K562 treated with DMSO at 1 percent for 12 hours (cell line): ENCODE data around the gene SYVN1. TPM values are rescaled to one million over a fixed set of nuclear protein-coding genes. Genes with fewer than 3 reads are reported as not detected.

ENCODE experiments used
- total RNA-seq: library from RNA; unstranded; fragments of 300-600 nt; gene quantifications from 2 replicates; pipeline ENCODE4 v1.2.3, GENCODE V29; 2022; ENCODE audit not compliant: insufficient read depth

Gene SYVN1
- 30.5 and 61.8 TPM in 2 replicates for total RNA-seq

DNA sequence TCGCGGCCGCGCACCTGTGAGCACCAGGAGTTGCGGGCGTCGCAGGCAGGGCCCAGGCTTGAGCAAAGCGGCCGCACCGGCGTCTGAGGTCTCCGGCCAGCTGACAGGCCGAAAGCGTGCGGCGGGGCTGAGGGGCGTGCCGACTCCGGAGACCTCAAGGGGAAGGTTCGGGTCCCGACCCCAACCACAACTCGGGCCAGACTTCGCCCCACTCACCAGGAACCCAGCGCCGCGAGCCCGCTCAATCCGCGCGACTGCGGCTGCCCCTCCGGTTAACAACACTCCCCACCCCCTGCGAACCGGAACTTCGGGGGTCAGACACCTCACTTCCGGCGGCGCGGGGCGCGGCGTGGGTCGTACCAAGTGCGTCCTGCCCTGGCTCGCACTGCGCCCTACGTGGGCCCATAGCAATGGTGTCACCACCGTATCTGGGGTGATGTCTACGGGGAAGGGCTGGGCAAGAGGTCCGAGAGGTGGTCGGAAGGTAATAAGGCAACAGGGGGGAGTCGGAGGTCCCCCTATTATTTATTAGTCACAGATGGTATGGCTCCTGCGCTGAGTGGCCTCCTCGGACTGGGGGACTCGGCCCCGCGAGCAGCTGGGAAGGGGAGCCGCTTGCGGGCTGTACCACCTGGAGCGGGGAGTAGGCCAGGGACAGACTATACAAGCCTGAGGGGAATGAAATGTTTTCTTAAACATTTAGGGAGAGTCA is at the start of gene SYVN1:
TSS of gene SYVN1 (minus strand) at position 280 of the 712 bp plus-strand sequence. CDS start 918 bp downstream, outside the sequence.

DNA sequence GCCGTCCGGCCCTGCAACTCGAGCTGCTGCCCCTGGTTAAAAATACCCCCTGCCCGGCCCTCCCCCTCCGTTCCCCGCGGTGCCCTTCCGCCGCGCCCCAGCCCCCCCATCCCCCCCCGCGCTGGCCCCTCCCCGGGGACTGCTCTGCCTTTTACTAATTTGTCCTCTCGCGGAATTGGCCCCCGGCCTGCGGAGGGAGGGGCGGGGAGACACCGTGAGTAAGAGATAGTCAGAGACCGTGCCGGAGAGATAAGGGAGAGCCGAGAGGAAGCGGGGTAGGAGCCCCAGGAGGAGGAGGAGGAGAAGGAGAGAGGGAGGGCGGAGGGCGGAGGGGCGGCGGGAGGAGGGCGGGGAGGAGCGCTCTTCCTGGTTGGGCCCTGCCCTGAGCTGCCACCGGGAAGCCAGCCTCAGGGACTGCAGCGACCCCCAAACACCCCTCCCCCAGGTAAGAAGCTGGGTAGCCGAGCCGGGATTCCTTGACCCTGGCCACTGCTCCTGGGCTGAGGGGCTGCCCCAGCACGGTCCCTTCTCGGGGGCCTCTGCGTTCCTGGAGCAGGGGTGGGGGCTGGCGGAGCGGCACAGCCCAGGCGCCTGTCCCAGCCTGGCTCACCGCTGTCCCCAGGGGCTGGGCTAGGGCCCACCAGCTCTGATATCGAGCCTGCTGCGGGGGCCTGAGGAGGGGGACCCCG is 47.4 kb upstream of the SYVN1 start, which contains the start of gene CAPN1:
TSS of gene CAPN1 (plus strand) at position 360 of the 689 bp plus-strand sequence. CDS start 774 bp downstream, outside the sequence.

DNA sequence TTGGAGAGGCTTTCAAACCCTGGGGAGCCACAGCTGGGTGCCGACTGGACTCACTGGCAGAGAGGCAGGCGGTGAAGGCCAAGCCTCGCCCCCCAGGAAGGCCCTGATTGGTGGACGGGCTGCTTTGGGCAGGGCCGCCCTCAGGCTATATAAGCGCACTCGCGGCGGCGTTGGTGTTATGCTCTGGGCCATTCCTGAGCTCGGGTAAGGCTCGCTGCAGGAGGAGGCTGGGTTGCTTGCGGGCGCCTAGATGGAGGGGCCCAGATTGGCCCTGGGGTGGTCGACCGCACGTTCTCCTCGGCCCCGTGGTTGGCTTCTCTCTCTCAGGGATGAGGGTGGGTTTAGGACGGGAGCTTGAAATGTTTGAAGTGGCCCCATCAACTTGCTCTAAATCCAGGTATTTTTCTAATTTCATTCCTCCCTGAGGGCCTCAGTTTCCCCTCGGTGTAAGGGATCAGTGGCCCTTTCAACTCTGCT is 35.8 kb upstream of the SYVN1 start, which contains the start of gene SPDYC:
TSS of gene SPDYC (plus strand) at position 176 of the 477 bp plus-strand sequence. CDS start 1,125 bp downstream, outside the sequence.

DNA sequence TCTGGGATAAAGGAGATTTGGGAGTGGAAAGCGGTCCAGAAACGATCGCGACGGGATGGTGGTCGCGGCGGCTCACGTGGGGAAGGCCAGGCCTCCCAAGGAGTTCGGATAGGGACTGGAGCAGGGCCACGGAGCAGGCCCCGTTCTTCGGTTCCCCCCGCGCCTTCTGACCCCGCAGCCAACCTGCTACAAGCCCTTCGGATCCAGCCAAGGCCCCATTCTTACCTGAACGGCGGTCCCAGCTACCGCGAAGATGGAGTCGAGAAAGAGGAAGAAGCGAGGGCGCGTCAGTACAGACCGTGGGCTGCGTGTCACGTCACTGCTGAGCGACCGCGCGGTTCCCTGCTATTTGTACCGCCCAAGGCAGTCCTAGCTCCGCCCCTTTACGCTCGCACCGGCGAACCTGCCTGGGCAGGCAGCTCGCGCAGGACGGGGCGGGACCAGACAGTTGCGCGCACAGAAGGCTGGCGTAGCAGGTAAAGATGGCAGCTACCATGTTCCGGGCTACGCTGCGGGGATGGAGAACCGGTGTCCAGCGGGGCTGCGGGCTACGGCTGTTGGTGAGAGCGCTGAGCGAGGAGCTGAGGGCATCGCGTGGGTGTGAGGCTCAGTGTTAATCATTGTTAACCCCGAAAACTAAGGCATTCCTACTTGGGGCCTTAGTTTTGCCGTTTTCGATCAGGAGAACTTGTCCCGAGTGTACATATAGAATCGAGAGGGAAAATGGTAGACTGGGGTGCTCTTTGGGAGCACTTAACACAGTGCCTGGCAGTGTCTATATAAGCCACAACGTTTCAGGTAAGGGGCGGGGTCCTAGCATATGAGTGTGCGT is 12.2 kb downstream of the SYVN1 start, which contains the start of the genes FAU and MRPL49:
TSS of gene FAU (minus strand) at position 270 of the 832 bp plus-strand sequence. CDS start 321 bp downstream, outside the sequence.
TSS of gene MRPL49 (plus strand) at position 457 of the 832 bp plus-strand sequence. CDS start at position 483, 26 bp downstream.

DNA sequence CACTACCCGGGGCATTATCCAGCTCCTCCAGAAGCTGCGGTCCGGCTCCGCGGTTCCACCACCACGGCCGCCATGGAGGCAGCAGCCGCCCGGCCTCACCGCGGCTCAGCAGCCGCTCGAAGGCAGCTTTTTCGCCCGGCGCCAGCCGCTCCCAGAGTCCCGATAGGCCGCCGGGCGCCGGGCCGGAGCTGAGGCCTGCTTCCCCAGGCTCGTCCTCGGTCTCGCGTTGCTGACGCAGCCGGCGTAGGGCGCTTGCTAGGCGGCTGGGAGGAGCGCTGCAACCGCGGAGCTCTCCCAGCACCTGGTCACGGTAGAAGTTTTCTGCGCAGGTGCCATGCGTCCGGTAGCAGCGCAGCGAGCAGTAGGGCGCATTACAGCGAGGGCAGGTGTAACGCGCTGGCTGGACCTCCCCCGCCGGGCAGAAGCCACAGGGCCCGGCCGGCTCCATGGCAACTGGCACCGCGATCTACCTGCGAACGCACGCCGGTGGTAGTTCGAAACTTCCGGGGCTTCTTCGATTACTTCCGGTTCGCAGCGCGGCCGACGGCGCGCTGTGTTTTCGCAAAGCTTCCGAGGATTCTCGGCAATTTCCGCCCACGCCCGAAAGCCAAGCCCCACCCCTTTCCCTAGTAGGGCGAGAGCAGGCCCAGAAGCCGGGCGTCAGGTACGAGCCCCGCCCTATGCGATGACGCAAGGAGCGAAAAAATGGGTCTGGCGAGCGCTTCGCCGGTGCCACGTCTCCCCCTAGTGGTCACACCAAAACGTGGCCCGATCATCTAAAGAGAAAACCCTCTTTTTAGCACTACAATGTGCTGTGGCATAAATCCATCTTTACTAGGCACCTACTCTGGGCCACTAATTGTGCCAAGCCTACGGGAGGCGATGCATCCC is 16.9 kb downstream of the SYVN1 start, which contains the start of gene ZNHIT2:
TSS of gene ZNHIT2 (minus strand) at position 496 of the 891 bp plus-strand sequence. CDS start at position 448, 48 bp downstream.

DNA sequence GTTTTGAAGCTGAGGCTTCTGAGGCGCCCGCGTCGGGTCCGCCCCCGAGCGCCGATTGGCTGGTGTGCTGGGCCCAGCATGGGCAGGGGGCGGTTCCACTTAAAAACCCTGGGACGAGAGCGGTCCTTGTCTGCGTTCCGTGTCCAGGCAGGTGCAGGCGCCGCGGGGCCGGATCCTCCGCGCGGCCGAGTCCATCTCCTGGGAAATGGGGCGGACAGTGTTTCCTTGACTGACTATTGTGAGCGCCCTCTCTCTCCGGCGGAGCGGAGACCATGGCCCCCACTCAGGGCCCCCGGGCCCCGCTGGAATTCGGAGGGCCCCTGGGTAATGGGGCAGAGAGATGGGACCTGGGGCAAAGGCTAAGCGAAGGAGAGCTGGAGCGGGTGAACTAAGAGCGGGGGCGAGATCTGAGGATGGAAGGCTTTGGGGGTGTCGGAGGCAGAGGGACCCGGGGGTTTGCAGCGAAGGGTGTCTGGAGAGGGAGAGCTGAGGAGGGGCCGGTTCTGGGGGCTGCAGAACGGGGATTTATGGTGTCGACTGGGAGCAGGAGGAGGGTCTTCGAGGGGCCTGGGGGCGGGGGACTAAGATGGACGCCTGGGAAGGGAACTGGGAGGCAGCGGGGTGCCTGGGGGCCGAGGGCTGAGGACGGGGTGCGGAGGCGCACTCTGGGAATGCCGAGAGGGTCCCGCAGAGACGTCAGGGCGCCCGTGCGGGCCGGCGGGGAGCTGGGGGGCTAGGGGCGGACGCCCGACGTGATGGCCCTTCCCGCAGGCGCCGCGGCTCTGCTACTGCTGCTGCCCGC is 22.4 kb downstream of the SYVN1 start, which contains the start of gene TM7SF2:
TSS of gene TM7SF2 (plus strand) at position 129 of the 802 bp plus-strand sequence. CDS start at position 273, 144 bp downstream.

DNA sequence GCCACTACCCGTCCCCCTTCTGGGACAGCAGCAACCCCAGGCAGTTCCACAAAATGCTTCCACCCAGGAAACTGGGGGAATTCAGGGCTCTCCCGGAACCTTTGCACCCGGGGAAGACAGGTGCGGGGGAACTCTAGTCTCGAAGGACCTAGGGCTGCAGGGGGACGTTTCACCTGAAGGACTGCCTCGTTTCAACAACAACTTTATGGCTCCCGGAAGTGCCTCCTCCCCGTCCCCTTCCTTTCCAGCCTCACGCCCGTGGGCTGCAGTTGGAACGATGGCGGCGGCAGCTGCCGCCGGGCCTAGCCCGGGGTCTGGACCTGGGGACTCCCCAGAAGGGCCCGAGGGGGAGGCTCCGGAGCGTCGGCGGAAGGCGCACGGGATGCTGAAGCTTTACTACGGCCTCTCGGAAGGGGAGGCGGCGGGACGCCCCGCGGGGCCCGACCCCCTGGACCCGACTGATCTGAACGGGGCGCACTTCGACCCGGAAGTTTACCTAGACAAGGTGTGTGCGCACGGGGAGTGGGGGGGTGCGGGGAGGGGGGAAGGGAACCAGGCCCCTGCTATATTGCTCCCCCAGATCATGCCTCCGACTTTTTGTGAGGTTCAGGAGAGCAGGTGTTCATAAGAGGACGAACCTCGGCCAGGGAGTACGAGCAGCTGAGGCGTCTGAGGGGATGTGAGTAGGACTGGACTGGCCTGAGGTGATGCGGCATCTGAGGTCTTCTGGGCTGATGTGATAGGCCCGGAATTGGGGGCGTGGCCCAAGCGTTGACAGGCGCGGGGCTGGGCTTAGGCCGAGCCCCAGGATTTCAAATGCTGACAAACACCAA is 38.1 kb downstream of the SYVN1 start, which contains the start of gene VPS51:
TSS of gene VPS51 (plus strand) at position 241 of the 833 bp plus-strand sequence. CDS start at position 278, 37 bp downstream.

DNA sequence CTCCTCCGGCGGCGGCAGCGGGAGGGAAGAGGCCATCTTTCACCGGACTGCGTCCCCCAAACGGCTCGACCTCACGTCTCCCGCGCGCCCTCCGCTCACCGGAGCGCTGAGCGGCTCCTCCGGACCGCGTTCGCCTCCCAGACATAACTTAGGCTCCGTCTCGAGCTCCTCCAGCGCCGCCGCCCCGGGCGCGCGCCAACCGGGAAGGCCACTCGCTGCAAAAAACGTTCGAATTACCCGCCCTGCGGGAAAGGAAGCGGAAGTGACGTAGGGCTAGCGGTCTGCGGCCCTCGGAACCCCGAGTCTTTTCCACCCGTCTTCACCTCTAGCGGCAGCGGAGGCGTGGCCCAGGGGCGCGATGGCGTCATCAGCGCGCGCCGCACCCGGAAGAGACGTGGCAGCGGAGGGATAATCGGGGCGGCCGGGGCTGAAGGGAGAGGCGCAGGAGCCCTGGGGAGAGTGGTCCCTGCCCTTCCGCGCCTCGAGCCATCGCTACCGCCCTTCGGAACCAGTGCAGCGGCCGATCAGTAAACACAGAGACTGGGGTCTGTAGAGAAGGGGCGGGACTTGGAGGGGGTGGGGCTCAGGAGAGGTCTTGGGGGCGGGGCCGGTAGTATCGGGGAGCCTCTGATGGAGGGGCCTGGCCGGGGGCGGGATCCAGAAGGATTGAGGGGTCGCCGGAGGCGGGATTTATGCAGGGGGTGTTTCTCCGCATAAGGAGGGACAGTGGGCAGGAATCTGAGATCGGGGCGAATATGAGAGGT is 50.3 kb downstream of the SYVN1 start, which contains the start of the genes CDCA5 and ZFPL1:
TSS of gene CDCA5 (minus strand) at position 207 of the 764 bp plus-strand sequence. CDS start at position 145, 62 bp downstream.
TSS of gene ZFPL1 (plus strand) at position 389 of the 764 bp plus-strand sequence. CDS start 477 bp downstream, outside the sequence.

Other genes starting within 250 kb of the SYVN1 start
- gene ATG2A, start 217.3 kb downstream of the SYVN1 start, total RNA-seq: 39.0 and 52.7 TPM in 2 replicates
- gene PPP2R5B, start 209.8 kb downstream of the SYVN1 start, total RNA-seq: 8.6 and 17.6 TPM in 2 replicates
- gene GPHA2, start 198.6 kb downstream of the SYVN1 start, total RNA-seq: not detected in 2 replicates
- not detected in 2 replicates for gene MAJIN, start 162.4 kb downstream of the SYVN1 start, total RNA-seq
- 5.1 and 7.1 TPM in 2 replicates for gene BATF2, start 137.5 kb downstream of the SYVN1 start, total RNA-seq
- 96.4 and 125 TPM in 2 replicates for gene ARL2, start 120.4 kb downstream of the SYVN1 start, total RNA-seq
- 35.5 and 47.3 TPM in 2 replicates for gene SNX15, start 107.1 kb downstream of the SYVN1 start, total RNA-seq
- gene SAC3D1, start 93.3 kb downstream of the SYVN1 start, total RNA-seq: 47.0 and 58.8 TPM in 2 replicates
- gene NAALADL1, start 76.0 kb downstream of the SYVN1 start, total RNA-seq: 0.42 and 0.60 TPM in 2 replicates
- gene CDCA5, start 50.5 kb downstream of the SYVN1 start, total RNA-seq: 75.1 and 95.6 TPM in 2 replicates
- 71.0 and 72.9 TPM in 2 replicates for gene ZFPL1, start 50.3 kb downstream of the SYVN1 start, total RNA-seq
- 109 and 208 TPM in 2 replicates for gene VPS51, start 38.3 kb downstream of the SYVN1 start, total RNA-seq
- gene TM7SF2, start 22.6 kb downstream of the SYVN1 start, total RNA-seq: 21.6 and 28.9 TPM in 2 replicates
- 23.0 and 39.0 TPM in 2 replicates for gene ZNHIT2, start 16.8 kb downstream of the SYVN1 start, total RNA-seq
- 1,026 and 1,686 TPM in 2 replicates for gene FAU, start 12.4 kb downstream of the SYVN1 start, total RNA-seq
- gene MRPL49, start 12.2 kb downstream of the SYVN1 start, total RNA-seq: 68.8 and 87.9 TPM in 2 replicates
- gene SPDYC, start 35.7 kb upstream of the SYVN1 start, total RNA-seq: 15.3 and 19.5 TPM in 2 replicates
- 157 and 166 TPM in 2 replicates for gene CAPN1, start 47.4 kb upstream of the SYVN1 start, total RNA-seq
- gene POLA2, start 127.4 kb upstream of the SYVN1 start, total RNA-seq: 24.4 and 36.9 TPM in 2 replicates
- gene CDC42EP2, start 180.3 kb upstream of the SYVN1 start, total RNA-seq: 1.0 and 6.6 TPM in 2 replicates
- gene DPF2, start 199.3 kb upstream of the SYVN1 start, total RNA-seq: 41.9 and 70.0 TPM in 2 replicates
- gene TIGD3, start 220.2 kb upstream of the SYVN1 start, total RNA-seq: 6.5 and 7.1 TPM in 2 replicates
- gene SLC25A45, start 248.1 kb upstream of the SYVN1 start, total RNA-seq: 0.65 and 1.1 TPM in 2 replicates